Adipocyte (in vitro differentiated cells): ENCODE results near the gene ANKRD42.

Experiments used
- DNase-seq: peaks from one replicate; pipeline ENCODE4 v3.0.0-alpha.2; 2015; ENCODE audit warnings: low read depth
- H3K27me3 ChIP-seq: replicated peaks from 2 replicates; pipeline ENCODE4 v1.7.0; 2013; ENCODE audit warnings: mild to moderate bottlenecking, low read length, moderate library complexity; ENCODE audit not compliant: control insufficient read depth, insufficient read depth
- H3K36me3 ChIP-seq: 2 replicates; pipeline ENCODE4 v1.7.0; 2013; ENCODE audit warnings: low read length, mild to moderate bottlenecking, moderate library complexity; ENCODE audit not compliant: control insufficient read depth, insufficient read depth, severe bottlenecking
- H3K4me1 ChIP-seq: 2 replicates; pipeline ENCODE4 v1.7.0; 2013; ENCODE audit warnings: mild to moderate bottlenecking, low read length, moderate library complexity; ENCODE audit not compliant: control insufficient read depth, insufficient read depth
- H3K4me3 ChIP-seq: 2 replicates; pipeline ENCODE4 v1.7.0; 2013; ENCODE audit warnings: mild to moderate bottlenecking, low read length, moderate library complexity
- H3K9ac ChIP-seq: 2 replicates; pipeline ENCODE4 v1.7.0; 2013; ENCODE audit warnings: mild to moderate bottlenecking, low read length, moderate library complexity
- H3K9me3 ChIP-seq: 2 replicates; pipeline ENCODE4 v1.7.0; 2013; ENCODE audit warnings: mild to moderate bottlenecking, low read length, moderate library complexity; ENCODE audit not compliant: control insufficient read depth

ANKRD42 gene

DNA sequence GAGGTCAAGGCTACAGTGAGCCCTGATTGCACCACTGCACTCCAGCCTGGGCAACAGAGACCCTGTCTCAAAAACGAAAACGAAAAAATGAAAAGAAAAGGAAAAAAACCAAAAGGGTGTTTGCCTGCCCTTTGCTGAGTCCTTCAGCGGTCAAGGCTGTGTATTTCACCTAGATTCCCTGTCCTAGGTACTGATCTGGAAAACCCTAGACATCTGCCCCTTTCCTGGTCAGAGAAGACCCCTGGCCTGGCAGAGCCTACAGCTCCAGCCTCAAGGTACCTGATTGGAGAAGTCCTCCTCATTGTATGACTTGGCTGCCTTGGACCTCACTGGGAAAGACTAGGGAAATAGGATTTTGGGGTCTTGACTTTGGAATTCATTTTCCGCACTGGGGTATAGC is 100.7 kb downstream of the ANKRD42 start:
- Histone ChIP-seq H3K9me3 (no peaks in the 10 kb centered on the region), H3K4me3 (no peak overlapping the region), H3K9ac (no peak overlapping the region), H3K36me3 (no peaks in the 10 kb centered on the region), H3K27me3 (no peaks in the 10 kb centered on the region), H3K4me1 (peaks cover 2% of the 10 kb centered on the region)
- DNase-seq: no peak
